NCI-H1694 (cell line): ENCODE measurements around the gene CPNE8.

ENCODE experiments used
- DNase-seq: peaks from one replicate; lab custom pipeline; 2025; lab: John Stamatoyannopoulos, UW

CPNE8 gene

GRCh38 chr12:38895446-38895845, 9.9 kb downstream of the CPNE8 start:
- no peak for DNase-seq

GRCh38 chr12:38892976-38893375, 12.4 kb downstream of the CPNE8 start:
- no peak for DNase-seq

DNA sequence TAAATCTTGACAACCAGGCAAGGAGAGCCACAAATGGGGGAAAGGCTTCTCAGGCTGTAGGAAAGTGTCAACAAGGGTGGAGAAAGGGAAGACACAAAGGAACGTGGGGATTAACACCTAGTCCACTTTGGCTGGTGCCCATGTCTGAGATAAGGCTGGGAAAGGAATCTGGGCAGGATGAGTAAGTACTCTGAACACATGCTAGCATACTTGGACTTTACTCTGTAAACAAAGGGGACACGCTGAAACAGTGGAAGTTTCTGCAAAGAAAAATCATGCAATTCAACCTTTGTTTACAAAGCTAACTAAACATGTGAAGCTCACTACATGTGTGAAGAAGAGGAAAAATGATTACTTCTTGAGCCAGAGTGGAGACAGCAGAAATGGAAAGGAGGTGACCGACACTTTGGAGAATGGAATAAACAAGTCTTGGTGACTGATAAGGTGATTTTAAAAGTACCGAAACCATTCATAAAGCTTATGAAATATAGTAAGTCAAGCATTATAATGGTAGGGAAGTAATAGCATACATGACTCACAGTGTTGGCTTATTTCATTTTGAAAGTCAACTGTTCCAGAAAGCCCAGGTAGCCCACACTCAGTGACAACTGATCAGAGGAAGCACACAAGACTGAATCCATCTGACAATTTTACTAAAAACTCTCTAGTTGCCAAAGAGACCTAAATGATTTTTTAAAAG, 13.2 kb downstream of the CPNE8 start:
- no peak for DNase-seq

DNA sequence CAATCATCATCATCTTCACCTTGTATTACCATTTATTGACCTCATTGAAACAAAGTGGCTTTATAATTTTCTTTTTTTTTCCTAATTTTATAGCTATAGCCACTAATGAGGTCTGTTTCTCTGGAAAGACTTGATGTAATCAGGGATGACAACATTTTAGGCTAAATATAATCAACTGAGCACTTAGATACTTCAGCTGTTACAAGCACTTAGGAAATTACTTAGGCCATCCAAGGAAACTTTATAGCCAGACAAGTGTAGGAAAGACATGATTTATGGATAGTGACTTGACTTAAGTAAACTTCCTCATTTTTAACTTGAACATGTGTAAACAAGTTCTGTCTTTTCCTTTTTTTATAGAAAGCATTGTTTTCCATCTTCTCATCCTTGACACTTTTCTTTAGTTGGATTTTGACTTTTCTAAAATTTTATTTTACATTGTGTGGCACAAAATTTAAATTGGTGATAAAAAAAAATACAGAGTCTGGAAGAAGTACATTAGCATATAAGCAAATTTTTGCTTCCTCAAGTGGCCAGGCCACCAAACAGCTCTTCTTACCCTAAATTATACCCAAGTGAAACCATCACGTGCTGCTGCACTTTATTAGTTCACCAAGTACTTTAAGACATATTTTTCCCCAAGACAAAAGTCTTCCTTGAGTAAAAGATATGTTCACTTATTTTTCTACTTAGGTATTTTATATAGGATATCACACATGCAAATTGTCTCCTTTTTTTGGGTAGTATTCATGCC, 15.1 kb downstream of the CPNE8 start:
- DNase-seq, result no peak

DNA sequence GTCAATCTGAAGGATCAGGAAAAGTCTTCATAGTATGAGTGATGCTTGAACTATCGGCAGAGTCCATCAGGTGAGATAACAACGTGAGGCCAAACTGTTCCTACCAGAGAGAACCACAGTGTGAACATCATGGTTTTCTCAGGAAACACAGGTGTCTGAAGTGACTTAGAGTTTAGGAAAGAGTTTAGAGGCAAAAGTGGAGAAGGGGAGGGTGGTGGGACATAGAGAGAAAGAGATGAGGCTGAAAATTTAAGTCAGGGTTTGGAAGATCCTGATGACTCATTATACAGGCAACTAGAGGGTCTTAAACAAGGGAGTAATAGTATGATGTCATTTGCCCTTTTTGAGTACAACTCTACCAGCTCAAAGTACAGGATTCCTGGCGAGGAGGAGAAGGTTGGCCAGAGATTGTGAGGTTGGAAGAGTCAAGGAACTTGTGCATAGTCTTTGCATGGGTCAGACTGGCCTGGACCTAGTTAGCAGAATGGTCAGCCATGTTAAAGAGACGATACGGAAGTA, 16.0 kb downstream of the CPNE8 start:
- DNase-seq, result no peak

DNA sequence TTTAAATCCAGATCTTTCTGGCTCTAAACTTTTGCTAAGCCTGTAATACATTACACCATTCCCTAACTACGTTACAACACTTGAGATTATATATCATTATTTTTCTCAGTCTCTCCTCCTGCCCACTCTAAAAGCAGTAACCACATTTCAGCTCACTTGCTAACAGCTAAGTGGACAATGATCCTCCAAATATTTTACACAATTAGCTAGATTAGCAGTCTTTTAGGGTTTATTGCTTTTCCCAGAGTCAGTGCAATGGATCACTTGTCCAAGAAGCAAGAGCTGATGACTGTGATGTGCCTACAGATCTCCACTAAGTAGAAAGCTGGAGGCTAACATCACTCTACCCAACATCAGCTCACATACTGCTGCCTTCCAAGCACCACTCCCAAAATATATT, 17.6 kb downstream of the CPNE8 start:
- no peak for DNase-seq

DNA sequence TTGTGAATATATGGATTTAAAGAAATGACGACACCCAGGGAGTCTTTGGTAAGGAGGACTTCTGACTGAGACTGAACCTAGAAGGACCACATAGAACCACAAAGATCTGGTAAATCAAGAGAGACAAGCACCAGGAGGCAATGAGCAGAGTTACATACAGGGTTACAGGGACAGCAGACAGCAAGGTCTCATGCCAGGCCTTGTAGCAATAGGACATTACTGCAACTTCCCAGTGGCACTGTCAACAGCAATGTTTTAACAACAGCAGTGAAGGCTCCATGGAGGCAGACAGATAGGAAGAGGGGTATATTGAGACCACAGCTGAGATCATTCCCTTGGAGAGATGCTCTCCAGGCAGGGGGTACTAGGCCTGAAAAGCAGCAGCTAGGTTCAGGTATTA, 18.5 kb downstream of the CPNE8 start:
- DNase-seq, result no peak

DNA sequence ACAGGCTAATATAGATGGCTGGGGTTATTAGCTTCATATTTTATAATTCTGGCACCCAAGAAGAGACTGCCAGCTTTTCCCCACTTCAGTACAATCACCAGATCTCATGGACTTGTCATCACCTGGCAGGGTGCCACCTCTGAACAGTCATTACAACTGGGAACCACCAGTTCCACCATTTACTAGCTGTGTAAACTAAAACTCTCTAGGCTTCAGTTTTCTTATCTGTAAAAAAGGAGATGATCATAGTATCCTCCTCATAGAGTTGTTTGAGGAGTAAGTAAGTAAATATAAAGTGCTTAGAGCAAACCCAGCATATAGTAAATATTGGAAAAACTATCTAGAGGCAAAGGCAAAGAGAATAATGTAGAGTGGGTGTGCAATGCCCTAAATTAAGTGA, 19.3 kb downstream of the CPNE8 start:
- no peak for DNase-seq

DNA sequence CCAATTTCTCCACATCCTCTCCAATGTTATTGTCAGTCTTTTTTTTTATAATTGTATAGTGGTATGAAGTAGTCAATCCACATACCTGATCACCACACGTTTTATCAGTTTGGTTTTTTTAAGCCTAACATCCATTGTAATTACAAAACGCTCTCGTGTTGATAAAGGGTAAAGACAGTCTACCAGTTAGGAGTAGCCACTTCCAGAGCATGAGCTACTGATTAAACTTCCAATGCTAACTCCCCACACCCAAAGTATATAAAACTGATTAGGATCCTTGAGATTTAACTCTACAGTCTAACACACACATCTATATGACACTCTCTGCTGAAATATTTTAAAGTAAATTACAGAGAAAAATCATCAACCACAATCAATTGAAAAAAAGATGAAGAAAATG, 20.7 kb downstream of the CPNE8 start:
- no peak for DNase-seq

- DNase-seq, result no peak
Observed at GRCh38 chr12:38883629-38884134, 21.7 kb downstream of the CPNE8 start.

- DNase-seq, result no peak
Observed at GRCh38 chr12:38880288-38880687, 25.1 kb downstream of the CPNE8 start.

DNA sequence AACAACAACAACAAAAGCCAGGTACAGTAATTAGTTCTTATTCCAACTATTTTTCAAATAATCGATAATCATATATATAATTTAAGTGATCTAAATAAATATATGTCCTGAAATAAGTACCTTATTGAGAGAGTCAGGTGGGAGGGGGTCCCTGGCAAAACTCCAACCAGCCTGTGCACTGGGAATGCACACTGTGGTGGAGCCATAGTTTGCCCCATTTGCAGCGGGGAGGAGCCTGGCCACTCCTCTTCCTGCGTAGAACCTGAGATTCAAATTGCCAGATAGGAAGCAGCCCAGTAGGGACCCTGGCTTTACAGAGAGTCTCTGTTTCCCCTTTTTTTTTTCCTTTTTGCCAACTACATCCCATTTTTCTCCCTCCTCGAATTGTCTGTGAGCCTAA, 26.4 kb downstream of the CPNE8 start:
- no peak for DNase-seq

DNA sequence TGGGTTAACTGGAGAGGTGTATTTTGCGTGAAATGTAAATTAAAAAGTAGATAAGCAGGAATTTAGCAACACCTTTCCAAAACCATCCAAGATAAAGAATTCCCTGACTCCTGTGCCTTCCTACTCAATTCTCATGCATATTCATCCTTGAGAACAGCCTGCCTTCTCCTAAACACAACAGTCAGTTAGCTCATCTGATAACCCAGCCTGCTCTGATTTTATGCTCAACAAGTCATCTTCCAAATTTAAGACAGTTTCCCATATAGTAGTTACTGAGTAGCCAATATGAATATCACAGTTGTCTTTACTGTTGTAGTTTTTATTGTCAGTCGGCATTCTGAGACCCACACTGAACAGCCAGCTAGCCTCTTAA, 27.1 kb downstream of the CPNE8 start:
- DNase-seq, result no peak

DNA sequence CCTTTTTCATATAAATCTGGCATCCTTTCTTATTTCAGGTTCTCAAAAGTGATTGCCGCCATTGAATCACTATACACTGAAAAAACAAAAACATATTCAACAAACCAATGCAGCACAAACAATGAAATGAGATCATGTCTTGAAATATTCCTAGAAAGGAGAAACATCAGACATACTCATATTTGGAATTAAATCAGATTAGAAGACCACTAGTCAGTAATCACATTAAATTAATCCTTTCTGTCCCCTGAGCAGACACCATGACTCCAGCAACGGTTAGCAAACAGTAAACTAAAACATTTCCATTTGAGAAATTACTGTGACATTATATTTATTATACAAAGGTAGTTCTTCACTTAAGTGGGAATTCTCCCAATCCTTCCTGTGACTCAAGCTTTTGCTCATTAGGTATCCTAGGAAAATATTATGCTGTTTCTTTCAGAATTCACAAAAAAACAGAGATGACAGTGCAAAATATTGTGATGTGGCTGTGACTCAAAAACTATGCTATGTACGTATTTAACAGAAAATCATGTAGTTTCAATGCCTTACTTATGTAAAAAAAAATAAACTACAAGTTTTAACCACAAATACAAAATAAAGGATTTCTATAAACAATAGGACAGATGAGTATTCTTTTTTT, 29.7 kb downstream of the CPNE8 start:
- no peak for DNase-seq

DNA sequence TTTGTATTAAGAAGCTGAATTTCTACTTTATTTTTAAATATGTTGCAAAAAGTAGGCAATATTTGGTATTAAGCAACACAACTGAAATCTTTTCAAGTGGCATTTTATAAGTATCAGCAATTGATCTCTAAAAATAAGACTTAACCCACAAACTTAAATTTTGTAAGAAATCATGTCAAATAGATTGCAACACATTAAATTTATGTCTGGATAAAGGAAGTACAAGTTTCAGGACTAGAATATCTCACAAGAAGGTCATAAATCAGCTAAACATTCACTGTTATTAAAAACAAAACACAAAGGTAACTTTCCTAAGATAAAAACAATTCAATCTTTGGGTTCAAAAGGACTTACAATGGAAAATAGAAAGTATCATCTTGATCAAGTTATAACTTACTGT, 32.8 kb downstream of the CPNE8 start:
- no peak for DNase-seq

GRCh38 chr12:38872156-38872555, 33.2 kb downstream of the CPNE8 start:
- DNase-seq, result no peak

- no peak for DNase-seq
Observed at GRCh38 chr12:38869036-38869435, 36.4 kb downstream of the CPNE8 start.

GRCh38 chr12:38850461-38850860, 54.9 kb downstream of the CPNE8 start:
- no peak for DNase-seq

- DNase-seq, result no peak
Observed at GRCh38 chr12:38847247-38847646, 58.1 kb downstream of the CPNE8 start.

GRCh38 chr12:38844267-38844666, 61.1 kb downstream of the CPNE8 start:
- no peak for DNase-seq

GRCh38 chr12:38838056-38838850, 67.1 kb downstream of the CPNE8 start:
- no peak for DNase-seq

DNA sequence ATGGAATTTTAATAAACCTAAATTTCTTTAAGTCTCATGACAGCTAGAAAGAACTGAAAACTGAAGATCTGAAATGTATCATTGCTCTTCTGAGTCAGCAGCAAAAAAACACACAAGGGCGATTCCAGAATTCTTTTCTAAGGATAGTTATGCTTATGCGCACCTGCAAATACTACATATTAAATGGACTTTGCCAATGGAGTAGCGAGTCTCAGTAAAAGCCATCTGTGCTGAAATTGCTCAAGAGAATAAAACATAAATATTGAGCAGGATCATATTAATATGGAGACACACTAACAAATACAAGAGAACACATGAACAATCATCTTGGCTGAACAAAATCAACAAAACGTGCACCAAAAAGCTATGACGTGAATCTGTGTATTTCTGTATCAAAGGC, 73.7 kb downstream of the CPNE8 start:
- DNase-seq, result no peak
